Kidney (tissue), 14 donors: Measurements from ENCODE around the gene TDRD12. TPM values are rescaled to one million over a fixed set of nuclear protein-coding genes. Genes with fewer than 3 reads are reported as not detected.

Experiments
- DNase-seq, 5 donors: peaks; one replicate each; pipeline ENCODE4 v3.0.0-alpha.2; 2013 to 2020
- FAIRE-seq: peaks from 2 replicates; lab custom pipeline; 2012; peaks lifted over from hg19 to GRCh38; lab: Jason Lieb, UNC
- H3K27ac ChIP-seq, 2 donors: one replicate each; pipeline ENCODE4 v1.7.0; 2013; ENCODE audit warnings: low read depth in 2 of 2, low read length in 2 of 2, inconsistent platforms in 1 of 2
- H3K27me3 ChIP-seq: one replicate; pipeline ENCODE4 v1.7.1; 2013; ENCODE audit warnings: low read length, inconsistent platforms; ENCODE audit not compliant: control insufficient read depth, insufficient read depth
- H3K36me3 ChIP-seq, 3 donors: one replicate each; pipeline versions ENCODE4 v1.7.0 to v1.7.1; 2013; ENCODE audit warnings: low read length in 3 of 3, control low read depth in 1 of 3, inconsistent platforms in 1 of 3; ENCODE audit not compliant: insufficient read depth in 3 of 3, control insufficient read depth in 2 of 3
- H3K4me1 ChIP-seq, 3 donors: one replicate each; pipeline versions ENCODE4 v1.7.0 to v1.7.1; 2013; ENCODE audit warnings: low read length in 3 of 3, inconsistent platforms in 1 of 3, low read depth in 1 of 3; ENCODE audit not compliant: control insufficient read depth in 2 of 3, insufficient read depth in 2 of 3
- H3K4me3 ChIP-seq, 3 donors: one replicate each; pipeline versions ENCODE4 v1.7.0 to v1.8.1; 2013; ENCODE audit warnings: low read length in 3 of 3, control low read depth in 1 of 3, inconsistent platforms in 1 of 3
- H3K9ac ChIP-seq, 3 donors: one replicate each; pipeline versions ENCODE4 v1.7.0 to v1.7.1; 2013; ENCODE audit warnings: low read length in 3 of 3, control low read depth in 1 of 3, inconsistent platforms in 1 of 3
- H3K9me3 ChIP-seq, 3 donors: one replicate each; pipeline versions ENCODE4 v1.7.0 to v1.7.1; 2013; ENCODE audit warnings: low read length in 3 of 3, control low read depth in 1 of 3, inconsistent platforms in 1 of 3; ENCODE audit not compliant: control insufficient read depth in 2 of 3, insufficient read depth in 1 of 3
- intact Hi-C: fragments of 100-400 bp; cut with DNase I; formaldehyde crosslinking; loops from one replicate; pipeline ENCODE4 v1.11.1; 2022
- polyA plus RNA-seq: library from polyadenylated mRNA; stranded (reverse); fragments of 350-450 nt; fragmentation: Illumina TruSeq; extraction: RNeasy Lipid Tissue Mini Kit (QIAGEN cat#74804); gene quantifications from one replicate; pipeline ENCODE4 v1.2.3, GENCODE V29; 2014; ENCODE audit warnings: low read depth, low replicate concordance; ENCODE audit not compliant: insufficient read depth
- total RNA-seq: library from RNA; stranded (reverse); fragmentation: NEBNext Ultra II Directional; extraction: Animal tissue kit (Norgen Biotek cat#: 25700); gene quantifications from one replicate; pipeline ENCODE4 v1.2.1, GENCODE V29; 2021
- TF ChIP-seq, protein P1 (sequence below): IDR thresholded peaks from 3 replicates; pipeline ENCODE4 v1.5.1; 2012; ENCODE audit warnings: mild to moderate bottlenecking, moderate library complexity, borderline replicate concordance; ENCODE audit not compliant: insufficient read depth; ENCODE audit errors: extremely low read depth
- donor health status: control.
- donor health status: control.
- donor health status: control.
- donor health status: control.
- donor health status: control.
- donor health status: DM: yes; HTN: yes; CAD: no.
- donor health status: Normal renal cell carcinoma (clear cell type).

The TDRD12 gene
- total and polyA plus RNA-seq, 2 donors from 2014 or later: 0.38 TPM; not detected in 1

DNA sequence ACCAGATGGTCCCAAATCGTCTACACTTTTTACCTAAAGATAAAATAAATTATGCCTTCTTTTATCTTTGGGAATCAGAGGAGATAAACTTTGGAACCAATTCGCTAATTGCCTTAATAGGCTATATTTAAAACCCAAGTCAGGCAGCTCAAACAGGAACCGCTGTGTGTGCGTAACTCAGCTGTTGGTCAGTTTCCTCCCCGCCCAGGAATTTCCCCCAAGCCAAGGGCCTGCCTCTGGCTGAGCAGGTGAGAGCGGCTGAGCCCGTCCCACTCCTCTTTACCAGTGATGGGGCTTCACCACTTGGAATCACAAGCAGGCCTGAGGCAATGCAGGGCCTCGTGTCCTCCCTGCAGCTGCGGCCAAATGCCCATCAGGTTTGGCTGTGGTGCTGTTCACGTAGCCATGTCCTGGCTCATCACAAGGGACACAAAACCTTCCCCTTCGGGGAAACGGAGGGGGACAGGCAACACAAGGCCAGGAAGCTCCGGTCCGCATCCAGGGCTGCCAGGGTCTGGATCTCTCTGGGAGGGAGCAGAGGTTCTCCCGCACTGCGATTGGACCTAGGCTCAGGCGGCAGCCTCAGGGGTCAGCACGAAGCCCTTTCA, 150.5 kb downstream of the TDRD12 start:
- Histone ChIP-seq H3K4me1 (peaks cover 0 to 8% (median 0%) of the 10 kb centered on the region in 3 donors), H3K27ac (peak overlapping the region; percentile 78 to 79), H3K9ac (peak overlapping the region in 1 of 3 donors; percentile 58), H3K36me3 (no peaks in the 10 kb centered on the region), H3K9me3 (no peaks in the 10 kb centered on the region), H3K27me3 (no peaks in the 10 kb centered on the region), H3K4me3 (peak overlapping the region in 1 of 3 donors; percentile 37)
- FAIRE-seq: no peak
- TF ChIP-seq, protein P1, sequence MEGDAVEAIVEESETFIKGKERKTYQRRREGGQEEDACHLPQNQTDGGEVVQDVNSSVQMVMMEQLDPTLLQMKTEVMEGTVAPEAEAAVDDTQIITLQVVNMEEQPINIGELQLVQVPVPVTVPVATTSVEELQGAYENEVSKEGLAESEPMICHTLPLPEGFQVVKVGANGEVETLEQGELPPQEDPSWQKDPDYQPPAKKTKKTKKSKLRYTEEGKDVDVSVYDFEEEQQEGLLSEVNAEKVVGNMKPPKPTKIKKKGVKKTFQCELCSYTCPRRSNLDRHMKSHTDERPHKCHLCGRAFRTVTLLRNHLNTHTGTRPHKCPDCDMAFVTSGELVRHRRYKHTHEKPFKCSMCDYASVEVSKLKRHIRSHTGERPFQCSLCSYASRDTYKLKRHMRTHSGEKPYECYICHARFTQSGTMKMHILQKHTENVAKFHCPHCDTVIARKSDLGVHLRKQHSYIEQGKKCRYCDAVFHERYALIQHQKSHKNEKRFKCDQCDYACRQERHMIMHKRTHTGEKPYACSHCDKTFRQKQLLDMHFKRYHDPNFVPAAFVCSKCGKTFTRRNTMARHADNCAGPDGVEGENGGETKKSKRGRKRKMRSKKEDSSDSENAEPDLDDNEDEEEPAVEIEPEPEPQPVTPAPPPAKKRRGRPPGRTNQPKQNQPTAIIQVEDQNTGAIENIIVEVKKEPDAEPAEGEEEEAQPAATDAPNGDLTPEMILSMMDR: no peak
- intact Hi-C loops: no loop called here
- peak in 3 of 5 donors; percentile 33 to 43 (median 40) for DNase-seq

DNA sequence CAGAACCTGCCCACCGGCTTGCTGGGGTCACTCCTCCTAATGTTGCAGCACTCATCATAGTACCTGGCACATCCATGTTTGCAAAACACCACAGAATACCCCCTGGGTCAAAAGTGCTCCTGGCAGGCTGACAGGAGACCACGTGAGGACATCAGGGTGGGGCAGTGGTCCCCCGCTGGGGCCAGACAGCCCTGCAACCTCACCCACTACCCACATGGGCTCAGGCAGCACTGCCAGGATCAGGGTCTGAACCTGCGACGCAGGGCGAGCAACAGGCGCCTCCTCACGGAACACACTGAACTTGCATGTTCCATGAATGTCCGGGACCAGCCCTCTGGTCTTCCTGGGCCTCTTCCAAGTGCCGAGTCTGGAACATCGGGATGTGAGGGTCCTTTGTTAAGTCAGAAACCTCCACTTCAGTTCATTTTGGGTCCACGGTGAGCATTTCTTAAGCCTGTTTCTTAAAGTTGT, 151.4 kb downstream of the TDRD12 start:
- FAIRE-seq (no peak), DNase-seq (no peak)
- peaks cover 0 to 8% (median 0%) of the 10 kb centered on the region in 3 donors for H3K4me1 ChIP-seq
- H3K27ac ChIP-seq: peak overlapping the region; percentile 78 to 79
- TF ChIP-seq, protein P1: peak; percentile 19
- intact Hi-C loops: no loop called here
- no peaks in the 10 kb centered on the region for H3K9me3 ChIP-seq
- no peaks in the 10 kb centered on the region for H3K27me3 ChIP-seq
- peak overlapping the region in 1 of 3 donors; percentile 58 for H3K9ac ChIP-seq
- H3K36me3 ChIP-seq: no peaks in the 10 kb centered on the region
- no peak overlapping the region for H3K4me3 ChIP-seq

DNA sequence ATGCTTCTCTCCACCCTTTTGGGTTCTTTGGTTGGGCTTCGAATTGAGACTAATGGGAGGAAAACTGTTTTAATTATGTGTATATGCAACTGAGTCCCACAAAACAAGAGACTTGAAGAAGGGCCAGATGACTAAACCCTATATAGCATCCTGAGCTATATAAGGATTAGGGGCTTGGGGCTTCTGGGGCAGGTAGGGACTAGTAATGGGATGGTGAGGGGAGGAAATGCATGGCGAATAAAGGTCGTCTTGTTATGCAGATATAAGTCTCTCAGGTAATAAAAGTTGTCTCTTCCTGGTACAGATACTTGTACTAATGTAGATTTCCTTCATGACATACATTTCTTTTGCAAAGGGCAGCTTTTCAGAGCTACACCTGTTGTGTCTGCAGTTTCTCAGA, 152.8 kb downstream of the TDRD12 start:
- TF ChIP-seq, protein P1: no peak
- Histone ChIP-seq H3K27me3 (no peaks in the 10 kb centered on the region), H3K27ac (no peak overlapping the region), H3K9ac (no peak overlapping the region), H3K4me3 (no peak overlapping the region), H3K9me3 (no peaks in the 10 kb centered on the region), H3K36me3 (no peaks in the 10 kb centered on the region), H3K4me1 (peaks cover 0 to 8% (median 0%) of the 10 kb centered on the region in 3 donors)
- FAIRE-seq (no peak), DNase-seq (no peak)
- intact Hi-C loops: no loop called here
